Measurements from ENCODE around the gene PNPO. TPM values are rescaled to one million over a fixed set of nuclear protein-coding genes. Genes with fewer than 3 reads are reported as not detected.

Gene PNPO
- total and polyA plus RNA-seq, 2 of the 4 experiments (the other 2 are of a cell fraction), result 13.9 to 34.1 TPM

- WGBS, 2 experiments (ENCODE audit: extremely low coverage in 2 of 2, insufficient read length in 1 of 2), result 100% methylated on average over 2 of the region's 4 CpGs; no CpG with 5 or more reads in 1 of the 2 experiments
- Histone ChIP-seq H3K27me3 (ENCODE audit: control insufficient read depth, insufficient read depth, low read length) (no peaks in the 10 kb centered on the region), H2AK5ac (ENCODE audit: low read depth, low read length) (no peak overlapping the region), H3K36me3 (ENCODE audit: control insufficient read depth, insufficient read depth, low read length) (peaks cover 14% of the 10 kb centered on the region), H3K79me1 (ENCODE audit: low read depth in 1 of 2, low read length in 2 of 2) (peaks cover 0 to 16% of the 10 kb centered on the region in 2 experiments; a peak in 1 of 4 replicates), H3K56ac (ENCODE audit: extremely low read depth, insufficient read depth, low read length) (no peak overlapping the region), H3K9ac (ENCODE audit: low read depth, low read length) (no peak overlapping the region), H2BK20ac (ENCODE audit: low read depth, low read length) (no peak overlapping the region), H3K4me2 (ENCODE audit: low read depth, low read length) (no peak overlapping the region), H4K20me1 (ENCODE audit: insufficient read depth, low read length) (no peaks in the 10 kb centered on the region), H4K5ac (ENCODE audit: low read depth, low read length) (no peak overlapping the region), H3K9me1 (ENCODE audit: insufficient read depth, low read length) (peaks cover 17% of the 10 kb centered on the region), H3K9me3 (ENCODE audit: control insufficient read depth, insufficient read depth, low read length) (no peaks in the 10 kb centered on the region), H3K4ac (ENCODE audit: low read depth, low read length) (no peak overlapping the region), H2BK15ac (ENCODE audit: low read depth, low read length) (no peak overlapping the region), H4K8ac (ENCODE audit: low read depth in 2 of 2, low read length in 2 of 2) (no peak overlapping the region), H3K23ac (ENCODE audit: low read depth, low read length) (no peak overlapping the region), H3K18ac (ENCODE audit: low read depth, low read length) (no peak overlapping the region), H3K27ac (ENCODE audit: insufficient read depth, low read length) (no peak overlapping the region), H3K14ac (replicated peaks; ENCODE audit: low read depth, low read length) (no peak overlapping the region), H2BK120ac (ENCODE audit: low read depth, low read length) (no peak overlapping the region), H2AK9ac (replicated peaks; ENCODE audit: low read depth, low read length, poor library complexity) (no peak overlapping the region), H2BK5ac (ENCODE audit: low read depth, low read length, poor library complexity, severe bottlenecking) (no peak overlapping the region), H2AFZ (replicated peaks; ENCODE audit: low read length, poor library complexity) (no peak overlapping the region), H3K4me3 (ENCODE audit: insufficient read depth, low read depth, low read length) (no peak overlapping the region), H3K4me1 (ENCODE audit: control insufficient read depth, insufficient read depth, low read length) (peaks cover 4% of the 10 kb centered on the region; the same call in 1 of the 2 replicates), H4K91ac (ENCODE audit: insufficient read depth, low read depth, low read length) (no peak overlapping the region)
- ATAC-seq (ENCODE audit: low read depth) (no peak), DNase-seq (no peak)
- in situ Hi-C loops (cut with MboI; ENCODE audit: low sequenced_read_pairs), result no loop called here
- ChIA-PET POLR2A (ENCODE audit: unreplicated experiment) (no interaction called here), CTCF (interaction anchor here (0.6 kb wide), 1 partner anchor 439 kb away, joined by 3 read pairs; no protein-coding TSS in a partner anchor)
- dilution Hi-C loops (cut with HindIII; ENCODE audit: low sequenced_read_pairs, unreplicated experiment), result no loop called here
- TF ChIP-seq, protein P1, sequence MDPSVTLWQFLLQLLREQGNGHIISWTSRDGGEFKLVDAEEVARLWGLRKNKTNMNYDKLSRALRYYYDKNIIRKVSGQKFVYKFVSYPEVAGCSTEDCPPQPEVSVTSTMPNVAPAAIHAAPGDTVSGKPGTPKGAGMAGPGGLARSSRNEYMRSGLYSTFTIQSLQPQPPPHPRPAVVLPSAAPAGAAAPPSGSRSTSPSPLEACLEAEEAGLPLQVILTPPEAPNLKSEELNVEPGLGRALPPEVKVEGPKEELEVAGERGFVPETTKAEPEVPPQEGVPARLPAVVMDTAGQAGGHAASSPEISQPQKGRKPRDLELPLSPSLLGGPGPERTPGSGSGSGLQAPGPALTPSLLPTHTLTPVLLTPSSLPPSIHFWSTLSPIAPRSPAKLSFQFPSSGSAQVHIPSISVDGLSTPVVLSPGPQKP (IDR thresholded peaks at IDR 0.05; ENCODE audit: borderline replicate concordance, low read depth, low read length), result no peak
- TF ChIP-seq USF2 (IDR thresholded peaks at IDR 0.05; ENCODE audit: low read depth, low read length), result no peak
- no peak for TF ChIP-seq NFE2L2 (IDR thresholded peaks at IDR 0.05; ENCODE audit: low read depth, low read length)
- TF ChIP-seq BHLHE40 (IDR thresholded peaks at IDR 0.05; ENCODE audit: low read depth, low read length), result no peak
- no peak for TF ChIP-seq RAD21 (IDR thresholded peaks at IDR 0.05; ENCODE audit: low read length)
- no peak for TF ChIP-seq MAZ (IDR thresholded peaks at IDR 0.05; ENCODE audit: borderline replicate concordance, low read depth, low read length)
- no peak for TF ChIP-seq MXI1 (IDR thresholded peaks at IDR 0.05; ENCODE audit: borderline replicate concordance, low read depth, low read length)
- no peak for TF ChIP-seq FOS (IDR thresholded peaks at IDR 0.05; ENCODE audit: low read depth, low read length)
- TF ChIP-seq SMC3 (IDR thresholded peaks at IDR 0.05; ENCODE audit: low read depth, low read length), result no peak
- no peak for TF ChIP-seq CHD1 (IDR thresholded peaks at IDR 0.05; ENCODE audit: low read depth, low read length)
- no peak for TF ChIP-seq RFX5 (IDR thresholded peaks at IDR 0.05; ENCODE audit: low read depth, low read length)
- no peak for TF ChIP-seq CEBPB (IDR thresholded peaks at IDR 0.05; ENCODE audit: low read depth, low read length)
- no peak for TF ChIP-seq RCOR1 (IDR thresholded peaks at IDR 0.05; ENCODE audit: insufficient replicate concordance, low read length)
- no peak for TF ChIP-seq CTCF (conservative IDR thresholded peaks at IDR 0.05; ENCODE audit: low read depth, low read length)
- no peak for TF ChIP-seq MAFK (IDR thresholded peaks at IDR 0.05; ENCODE audit: low read depth, low read length)
- TF ChIP-seq POLR2A (IDR thresholded peaks at IDR 0.05; ENCODE audit: low read depth, low read length), result no peak
- no TSS peak for BruUV-seq (replicated peaks)
- intact Hi-C loops (cut with micrococcal nuclease), result no loop called here
Measured at GRCh38 chr17:47931848-47932247, 9.5 kb upstream of the PNPO start.
